Lower leg skin (tissue), 3 donors: ENCODE data around the gene NLN.

Source experiments
- CTCF ChIP-seq, 3 donors: fragments of 450-650 bp; IDR thresholded peaks; one replicate each; pipeline ENCODE4 v1.5.1; 2016; ENCODE audit warnings: antibody characterized with exemption in 3 of 3, mild to moderate bottlenecking in 3 of 3, moderate library complexity in 2 of 3
- POLR2A ChIP-seq, 2 donors: fragments of 450-650 bp; IDR thresholded peaks; one replicate each; pipeline ENCODE4 v1.6.1; 2016 to 2017; ENCODE audit warnings: antibody characterized with exemption in 2 of 2, mild to moderate bottlenecking in 1 of 2, moderate library complexity in 1 of 2

- TF ChIP-seq CTCF (IDR thresholded peaks at IDR 0.05): no peak
- TF ChIP-seq POLR2A (IDR thresholded peaks at IDR 0.05): no peak
These were observed 15.8 kb downstream of the NLN start for GRCh38 chr5:65737842-65738241.
